IPS-20b (cell line): ENCODE data around the gene FASTK.

ENCODE experiments used
- H3K27ac ChIP-seq: one replicate; pipeline ENCODE4 v1.5.1; 2013; ENCODE audit warnings: low read length
- H3K27me3 ChIP-seq: 2 replicates; pipeline ENCODE4 v1.6.1; 2013; ENCODE audit warnings: mild to moderate bottlenecking, low read length, inconsistent platforms; ENCODE audit not compliant: insufficient read depth
- H3K36me3 ChIP-seq: 2 replicates; pipeline ENCODE4 v1.6.1; 2013; ENCODE audit warnings: low read depth, mild to moderate bottlenecking, inconsistent platforms, low read length, moderate library complexity; ENCODE audit not compliant: insufficient read depth
- H3K4me1 ChIP-seq: 2 replicates; pipeline ENCODE4 v1.6.1; 2013; ENCODE audit warnings: mild to moderate bottlenecking, control low read depth, inconsistent platforms, low read length, moderate library complexity; ENCODE audit not compliant: insufficient read depth
- H3K4me3 ChIP-seq: 2 replicates; pipeline ENCODE4 v1.5.1; 2013; ENCODE audit warnings: mild to moderate bottlenecking, low read length, inconsistent platforms
- H3K9ac ChIP-seq: 2 replicates; pipeline ENCODE4 v1.6.1; 2013; ENCODE audit warnings: low read depth, mild to moderate bottlenecking, inconsistent platforms, low read length, moderate library complexity
- H3K9me3 ChIP-seq: 2 replicates; pipeline ENCODE4 v1.6.1; 2013; ENCODE audit warnings: mild to moderate bottlenecking, low read depth, low read length, inconsistent platforms; ENCODE audit not compliant: insufficient read depth

The FASTK gene

DNA sequence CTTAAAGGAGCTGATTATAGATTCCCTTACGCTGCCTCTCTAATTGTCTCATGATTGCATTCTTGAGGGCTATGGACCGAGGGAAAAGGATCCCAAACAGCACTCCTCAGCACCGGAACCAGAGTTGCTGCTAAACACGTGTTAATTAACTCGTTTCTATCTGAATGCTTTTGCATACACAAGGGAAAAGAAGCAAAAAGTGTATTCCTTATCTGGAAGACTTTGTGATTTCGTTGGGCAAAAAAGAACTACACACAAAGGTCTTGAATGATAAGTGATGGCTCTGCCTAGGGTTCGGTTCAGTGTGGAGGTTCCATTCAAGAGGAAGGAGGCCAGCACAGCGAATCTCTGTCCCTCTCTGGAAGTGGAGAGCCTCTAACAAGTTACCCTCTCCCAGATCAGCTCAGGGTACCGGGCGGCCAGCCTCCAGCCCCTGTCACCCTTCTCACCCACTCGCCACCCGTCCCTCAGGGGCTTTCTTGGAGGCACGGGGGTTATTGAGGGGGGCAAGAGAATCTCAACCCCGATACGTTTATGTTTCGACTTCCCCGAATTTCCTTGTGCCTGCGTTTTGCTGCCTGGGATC is 21.7 kb downstream of the FASTK start:
- H3K27me3 ChIP-seq, result peaks cover 37% of the 10 kb centered on the region
- no peaks in the 10 kb centered on the region for H3K36me3 ChIP-seq
- no peaks in the 10 kb centered on the region for H3K9me3 ChIP-seq
- peak overlapping the region; percentile 94 for H3K4me3 ChIP-seq
- H3K9ac ChIP-seq, result peak overlapping the region; percentile 46; the same call in 1 of the 2 replicates
- H3K27ac ChIP-seq, result no peak overlapping the region
- H3K4me1 ChIP-seq, result peaks cover 28% of the 10 kb centered on the region

DNA sequence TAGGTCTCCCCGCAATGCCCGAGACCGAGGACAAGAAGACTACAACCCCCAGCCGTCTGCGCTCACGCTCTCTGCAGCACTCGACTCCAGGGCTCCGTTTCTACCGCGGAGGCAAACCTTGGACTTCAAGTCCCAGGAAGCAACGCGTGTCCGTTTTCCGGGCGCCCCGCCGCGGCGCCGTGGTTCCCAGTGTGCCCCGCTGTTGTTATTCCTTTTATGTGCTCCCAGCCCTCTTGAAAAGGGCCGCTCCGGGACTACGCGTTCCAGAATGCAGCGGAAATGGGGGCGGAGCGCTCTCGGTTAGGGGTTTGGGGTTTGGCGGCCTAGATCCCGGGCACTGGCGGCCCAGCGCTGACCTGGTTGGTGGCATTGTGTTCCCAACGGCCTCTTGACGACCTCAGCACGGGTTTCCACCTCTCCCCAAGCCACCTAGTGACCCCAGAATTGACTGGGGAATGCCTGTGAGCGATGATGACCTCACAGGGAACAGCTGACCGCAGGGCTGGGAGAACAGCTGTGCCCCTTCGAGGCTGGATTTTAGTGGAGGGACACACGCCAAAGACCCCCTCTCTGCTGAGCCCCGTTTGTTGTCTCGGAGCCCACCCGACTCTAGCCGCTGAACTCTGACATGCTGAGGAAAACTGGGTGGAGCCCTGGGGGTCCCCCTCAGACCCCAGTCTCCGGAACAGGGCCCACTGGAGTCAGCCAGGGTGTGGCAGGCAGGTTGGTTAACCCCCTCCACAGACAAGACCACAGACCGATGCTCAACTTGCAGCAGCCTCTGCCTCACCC is 22.4 kb downstream of the FASTK start:
- H3K4me3 ChIP-seq, result peak overlapping the region; percentile 94
- H3K9me3 ChIP-seq, result no peaks in the 10 kb centered on the region
- no peaks in the 10 kb centered on the region for H3K36me3 ChIP-seq
- H3K27me3 ChIP-seq, result peaks cover 37% of the 10 kb centered on the region
- H3K27ac ChIP-seq, result no peak overlapping the region
- H3K4me1 ChIP-seq, result peaks cover 25% of the 10 kb centered on the region
- peak overlapping the region; percentile 46; the same call in 1 of the 2 replicates for H3K9ac ChIP-seq

DNA sequence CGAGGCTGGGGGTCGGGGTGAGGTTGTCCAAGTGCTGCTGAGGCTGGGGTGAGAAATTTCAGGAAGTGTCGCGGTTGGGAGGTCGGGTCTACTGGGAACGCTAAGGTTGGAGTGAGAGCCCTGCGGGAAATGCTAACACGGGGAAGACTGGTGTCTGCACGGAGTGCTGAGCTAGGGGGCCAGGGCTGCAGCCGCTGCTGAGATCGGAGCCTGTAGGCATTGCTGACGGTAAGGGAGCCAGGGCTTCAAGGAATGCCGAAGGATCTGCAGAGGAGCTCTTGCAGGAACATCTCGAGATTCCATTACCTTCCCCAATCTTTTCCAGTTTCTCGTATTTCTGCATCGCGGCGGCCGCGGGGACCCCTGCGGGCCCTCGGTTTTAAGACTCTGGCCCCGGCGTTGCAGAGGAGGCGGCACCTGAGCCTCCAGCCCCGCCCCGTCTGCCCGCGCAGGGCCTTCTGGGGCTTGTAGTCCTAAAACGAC is 23.1 kb downstream of the FASTK start, which contains the start of gene CDK5:
Gene CDK5 (minus strand): TSS at position 392 of the 483 bp plus-strand sequence. CDS start 49 bp downstream, at position 343.
- Histone ChIP-seq H3K27me3 (peaks cover 41% of the 10 kb centered on the region), H3K9me3 (no peaks in the 10 kb centered on the region), H3K27ac (no peak within 1 kb of the TSS), H3K36me3 (no peaks in the 10 kb centered on the region), H3K4me3 (peak within 1 kb of the TSS; percentile 94), H3K9ac (peak within 1 kb of the TSS; percentile 61; the same call in 1 of the 2 replicates), H3K4me1 (peaks cover 25% of the 10 kb centered on the region)

DNA sequence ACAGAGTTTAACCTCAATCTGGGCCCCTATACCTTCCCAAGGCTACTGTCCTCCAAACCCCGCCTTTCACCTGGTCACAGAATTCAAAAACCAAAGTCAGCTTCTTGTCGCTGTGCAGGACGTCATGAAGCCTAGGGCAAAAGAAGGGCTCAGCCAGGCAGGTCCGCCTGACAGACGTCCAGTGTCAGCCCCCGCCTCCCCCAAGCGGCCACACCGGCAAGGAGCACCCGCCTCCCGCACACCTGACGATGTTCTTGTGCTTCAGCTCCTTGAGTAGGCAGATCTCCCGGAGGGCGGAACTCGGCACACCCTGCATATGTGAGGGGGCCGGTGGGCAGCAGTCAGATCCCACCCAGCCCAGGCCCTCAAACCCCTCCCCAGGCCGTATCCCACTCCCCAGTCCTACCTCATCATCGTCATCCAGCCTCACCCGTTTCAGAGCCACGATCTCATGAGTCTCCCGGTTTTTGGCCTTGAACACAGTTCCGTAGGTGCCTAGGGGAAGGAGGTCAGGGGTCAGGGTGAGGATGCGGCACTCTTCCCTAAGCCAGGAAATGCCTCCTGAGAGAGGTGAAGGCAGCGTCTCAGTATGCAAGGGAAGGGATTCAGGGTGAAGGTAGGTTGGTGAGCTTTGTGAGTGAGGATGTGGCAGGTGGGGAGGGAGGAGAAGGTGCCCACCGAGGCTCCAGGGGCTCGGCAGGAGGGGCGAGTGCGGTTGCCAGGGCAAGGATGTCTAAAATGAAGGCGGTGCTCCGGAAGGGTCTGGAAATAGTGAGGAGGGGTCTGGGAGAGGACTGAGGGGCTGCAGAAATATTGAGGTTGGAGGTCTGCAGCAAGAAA is 23.7 kb downstream of the FASTK start:
- H3K4me3 ChIP-seq, result peak overlapping the region; percentile 94
- H3K27ac ChIP-seq, result no peak overlapping the region

DNA sequence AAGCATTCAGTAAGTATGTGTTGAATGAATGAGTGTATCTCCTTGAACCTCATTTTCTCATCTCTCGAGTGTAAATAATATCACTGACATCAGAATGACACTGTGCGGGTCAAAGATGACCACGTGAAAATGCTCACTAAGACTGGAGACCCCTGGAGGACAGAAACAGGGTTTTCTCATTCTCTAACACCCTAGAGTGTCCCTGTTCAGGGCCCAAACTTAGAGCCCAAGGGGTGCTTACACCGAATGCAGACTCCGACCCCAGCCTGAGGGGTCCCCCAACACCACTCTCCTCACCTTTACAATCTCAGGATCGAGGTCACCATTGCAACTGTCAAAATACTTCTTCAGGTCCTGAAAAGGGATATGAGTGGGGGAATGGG is 24.3 kb downstream of the FASTK start:
- H3K27me3 ChIP-seq, result peaks cover 54% of the 10 kb centered on the region
- no peaks in the 10 kb centered on the region for H3K9me3 ChIP-seq
- H3K4me1 ChIP-seq, result peaks cover 16% of the 10 kb centered on the region
- no peaks in the 10 kb centered on the region for H3K36me3 ChIP-seq
- H3K4me3 ChIP-seq, result peak overlapping the region; percentile 94; the same call in 1 of the 2 replicates
- no peak overlapping the region for H3K27ac ChIP-seq
- H3K9ac ChIP-seq, result no peak overlapping the region

More for the DNA sequence above, 23.7 kb downstream of the FASTK start:
- Histone ChIP-seq H3K9ac (peak overlapping the region; percentile 61; the same call in 1 of the 2 replicates), H3K27me3 (peaks cover 48% of the 10 kb centered on the region), H3K4me1 (peaks cover 22% of the 10 kb centered on the region), H3K36me3 (no peaks in the 10 kb centered on the region), H3K9me3 (no peaks in the 10 kb centered on the region)

DNA sequence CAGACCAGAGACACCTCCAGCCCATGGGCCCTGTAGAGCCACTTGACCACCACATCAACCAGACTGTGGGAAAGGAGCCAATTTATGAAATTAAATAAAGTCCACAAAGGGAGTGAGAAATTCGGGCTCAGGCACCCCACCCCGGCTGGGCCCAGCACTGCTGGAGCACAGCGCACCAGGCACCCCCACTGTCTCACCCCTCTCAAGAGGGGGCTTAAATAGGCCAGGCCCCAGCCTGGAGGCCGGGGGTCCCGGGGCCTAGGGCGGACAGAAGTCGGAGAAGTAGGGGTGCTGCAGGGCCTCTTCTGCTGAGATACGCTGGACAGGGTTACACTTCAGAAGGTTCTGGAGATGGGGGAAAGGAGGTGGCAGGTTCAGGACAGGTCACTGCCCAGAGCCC is 26.9 kb downstream of the FASTK start:
- peaks cover 5% of the 10 kb centered on the region for H3K4me1 ChIP-seq
- H3K36me3 ChIP-seq, result no peaks in the 10 kb centered on the region
- no peaks in the 10 kb centered on the region for H3K9me3 ChIP-seq
- peaks cover 65% of the 10 kb centered on the region for H3K27me3 ChIP-seq
- no peak overlapping the region for H3K9ac ChIP-seq
- H3K27ac ChIP-seq, result no peak overlapping the region
- no peak overlapping the region for H3K4me3 ChIP-seq

DNA sequence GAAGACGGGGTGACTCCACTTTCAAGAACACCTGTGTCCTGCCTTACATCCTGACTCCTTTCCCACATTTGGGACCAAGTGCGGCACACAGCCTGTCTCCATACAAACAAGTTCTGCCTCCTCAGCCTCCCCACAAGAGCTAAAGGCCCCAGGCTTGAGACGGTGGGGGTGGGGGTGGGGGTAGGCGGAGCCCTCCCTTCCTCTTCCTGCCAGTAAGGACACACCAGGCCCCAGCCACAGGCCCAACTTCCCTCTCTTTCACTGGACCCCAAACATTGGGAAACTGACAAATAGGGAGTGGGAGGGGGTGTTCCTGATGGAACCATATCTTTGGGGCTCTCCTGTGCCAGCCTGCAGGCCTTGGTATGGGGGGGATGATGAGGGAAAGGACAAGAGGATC is 27.5 kb downstream of the FASTK start:
- Histone ChIP-seq H3K9ac (no peak overlapping the region), H3K4me1 (no peaks in the 10 kb centered on the region), H3K27me3 (peaks cover 66% of the 10 kb centered on the region)

DNA sequence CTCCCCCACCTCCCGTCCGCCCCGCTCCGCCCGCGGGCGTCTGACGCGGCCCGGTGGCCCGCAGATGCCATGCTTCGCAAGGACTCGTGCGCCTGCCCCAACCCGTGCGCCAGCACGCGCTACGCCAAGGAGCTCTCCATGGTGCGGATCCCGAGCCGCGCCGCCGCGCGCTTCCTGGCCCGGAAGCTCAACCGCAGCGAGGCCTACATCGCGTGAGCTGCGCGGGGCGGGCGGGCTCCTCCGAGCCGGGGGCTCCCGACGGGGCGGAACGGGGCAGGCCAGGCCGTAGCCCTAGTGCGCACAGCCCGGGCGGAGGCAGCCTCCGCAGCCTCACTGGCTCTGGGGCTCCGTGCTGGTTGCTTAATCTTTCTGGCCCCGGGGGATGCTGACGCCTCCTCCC is 29.5 kb downstream of the FASTK start:
- Histone ChIP-seq H3K27me3 (peaks cover 53% of the 10 kb centered on the region), H3K36me3 (no peaks in the 10 kb centered on the region), H3K9ac (no peak overlapping the region), H3K4me1 (no peaks in the 10 kb centered on the region), H3K4me3 (peak overlapping the region; percentile 44; the same call in 1 of the 2 replicates), H3K9me3 (no peaks in the 10 kb centered on the region), H3K27ac (no peak overlapping the region)

More for the DNA sequence above, 27.5 kb downstream of the FASTK start:
- Histone ChIP-seq H3K9me3 (no peaks in the 10 kb centered on the region), H3K27ac (no peak overlapping the region), H3K36me3 (no peaks in the 10 kb centered on the region), H3K4me3 (no peak overlapping the region)

DNA sequence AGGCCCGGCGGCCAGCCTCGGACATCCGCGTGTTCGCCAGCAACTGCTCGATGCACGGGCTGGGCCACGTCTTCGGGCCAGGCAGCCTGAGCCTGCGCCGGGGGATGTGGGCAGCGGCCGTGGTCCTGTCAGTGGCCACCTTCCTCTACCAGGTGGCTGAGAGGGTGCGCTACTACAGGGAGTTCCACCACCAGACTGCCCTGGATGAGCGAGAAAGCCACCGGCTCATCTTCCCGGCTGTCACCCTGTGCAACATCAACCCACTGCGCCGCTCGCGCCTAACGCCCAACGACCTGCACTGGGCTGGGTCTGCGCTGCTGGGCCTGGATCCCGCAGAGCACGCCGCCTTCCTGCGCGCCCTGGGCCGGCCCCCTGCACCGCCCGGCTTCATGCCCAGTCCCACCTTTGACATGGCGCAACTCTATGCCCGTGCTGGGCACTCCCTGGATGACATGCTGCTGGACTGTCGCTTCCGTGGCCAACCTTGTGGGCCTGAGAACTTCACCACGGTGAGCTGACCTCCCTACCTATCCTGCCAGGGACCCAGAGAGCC is 31.6 kb downstream of the FASTK start:
- Histone ChIP-seq H3K9me3 (no peaks in the 10 kb centered on the region), H3K27me3 (peaks cover 46% of the 10 kb centered on the region), H3K36me3 (no peaks in the 10 kb centered on the region), H3K9ac (no peak overlapping the region), H3K4me1 (no peaks in the 10 kb centered on the region), H3K27ac (no peak overlapping the region), H3K4me3 (no peak overlapping the region)

DNA sequence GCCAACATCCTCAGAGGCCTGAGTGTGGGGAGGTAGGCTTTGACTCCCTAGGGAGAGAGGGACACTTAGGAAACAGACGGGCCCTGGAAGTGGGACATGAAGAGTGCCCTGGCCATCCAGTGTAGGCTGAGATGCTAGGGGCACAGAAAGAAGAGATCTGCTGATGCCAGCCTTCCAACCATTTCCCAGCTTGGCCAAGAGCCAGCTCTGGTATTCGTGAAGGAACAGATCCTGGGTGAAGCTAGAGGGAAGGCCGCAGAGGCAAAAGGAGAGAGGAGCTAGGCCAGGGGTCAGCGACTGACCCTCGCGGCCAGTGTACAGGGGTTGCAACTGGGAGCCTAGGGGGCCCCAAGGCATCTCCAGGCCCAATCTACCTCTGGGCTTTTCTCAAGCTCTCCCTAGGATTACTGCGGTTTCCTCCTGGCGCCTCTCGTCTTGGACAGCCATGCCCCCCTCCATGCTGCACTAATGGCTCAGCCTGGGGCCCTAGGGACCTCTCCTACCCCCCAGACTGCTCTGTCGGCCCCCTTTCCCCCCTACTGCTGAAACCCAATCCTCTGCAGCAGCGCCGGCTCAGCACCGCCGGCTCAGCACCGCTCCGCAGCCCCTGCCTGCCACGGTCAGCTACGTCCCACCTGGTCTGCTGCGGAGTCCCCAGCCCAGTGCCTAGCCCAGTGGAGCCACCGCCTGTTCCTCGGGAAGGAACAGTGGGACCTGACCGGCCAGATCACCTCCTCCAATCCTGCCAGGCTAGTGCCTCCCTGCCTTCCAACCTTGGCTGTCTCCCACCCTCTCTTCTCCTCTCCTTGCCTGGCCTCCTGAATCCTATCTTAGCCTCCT is 32.4 kb downstream of the FASTK start, which contains the start of gene ASIC3:
Gene ASIC3 (plus strand): TSS at position 556 of the 840 bp plus-strand sequence. CDS start 355 bp downstream, outside the sequence.
- H3K4me3 ChIP-seq, result no peak within 1 kb of the TSS
- no peaks in the 10 kb centered on the region for H3K9me3 ChIP-seq
- no peak within 1 kb of the TSS for H3K9ac ChIP-seq
- H3K4me1 ChIP-seq, result no peaks in the 10 kb centered on the region
- H3K27ac ChIP-seq, result no peak within 1 kb of the TSS
- no peaks in the 10 kb centered on the region for H3K36me3 ChIP-seq
- peaks cover 46% of the 10 kb centered on the region for H3K27me3 ChIP-seq
